IPS-NIHi7 (cell line): ENCODE measurements around the gene FAM171A1.

Source experiments
- DNase-seq: peaks from one replicate; pipeline ENCODE4 v3.0.0; 2012; ENCODE audit warnings: mixed read lengths; ENCODE audit errors: extremely low spot score

Gene FAM171A1

DNA sequence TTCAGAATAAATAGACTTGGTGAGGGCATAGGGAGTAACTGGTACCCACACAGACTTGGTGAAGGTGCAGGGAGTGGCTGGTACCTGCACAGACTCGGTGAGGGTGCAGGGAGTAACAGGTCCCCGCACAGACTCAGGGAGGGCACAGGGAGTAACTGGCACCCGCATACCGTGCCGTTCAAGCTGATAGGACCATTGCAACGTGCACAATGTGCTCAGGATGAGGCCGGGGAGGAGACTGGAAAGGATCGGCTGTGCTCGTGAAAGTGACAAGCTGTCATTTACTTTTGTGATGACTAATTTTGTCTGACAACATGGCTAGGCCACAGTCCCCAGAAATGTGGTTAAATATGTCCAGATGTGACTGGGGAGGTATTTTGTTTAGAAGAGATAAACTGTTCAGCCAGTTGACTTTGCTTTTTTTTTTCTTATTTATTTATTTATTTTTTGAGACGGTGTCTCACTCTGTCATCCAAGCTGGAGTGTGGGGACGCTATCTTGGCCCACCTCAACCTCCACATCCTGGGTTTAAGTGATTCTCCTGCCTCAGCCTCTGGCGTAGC, 126.4 kb downstream of the FAM171A1 start:
- DNase-seq, result no peak

DNA sequence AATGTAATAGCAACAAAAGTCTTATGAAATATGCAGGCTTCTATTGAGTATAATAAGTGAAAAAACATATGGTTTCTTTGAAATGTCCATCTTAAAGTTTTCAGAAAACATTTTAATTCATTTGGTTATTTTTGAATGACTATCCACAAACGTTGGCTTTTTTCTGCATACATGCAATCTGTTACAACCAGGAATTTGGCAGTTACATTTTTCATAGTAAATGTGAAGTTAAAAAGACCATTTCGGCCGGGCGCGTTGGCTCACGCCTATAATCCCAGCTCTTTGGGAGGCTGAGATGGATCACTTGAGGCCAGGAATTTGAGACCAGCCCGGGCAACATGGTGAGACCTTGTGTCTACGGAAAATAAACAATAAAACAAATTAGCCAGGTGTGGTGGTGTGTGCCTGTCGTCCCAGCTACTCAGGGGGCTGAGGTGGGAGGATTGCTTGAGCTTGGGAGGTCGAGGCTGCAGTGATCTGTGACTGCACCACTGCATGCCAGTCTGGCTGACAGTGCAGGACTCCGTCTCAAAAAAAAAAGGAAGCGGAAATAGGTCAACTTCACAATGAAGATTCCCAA, 128.7 kb downstream of the FAM171A1 start:
- DNase-seq, result no peak

DNA sequence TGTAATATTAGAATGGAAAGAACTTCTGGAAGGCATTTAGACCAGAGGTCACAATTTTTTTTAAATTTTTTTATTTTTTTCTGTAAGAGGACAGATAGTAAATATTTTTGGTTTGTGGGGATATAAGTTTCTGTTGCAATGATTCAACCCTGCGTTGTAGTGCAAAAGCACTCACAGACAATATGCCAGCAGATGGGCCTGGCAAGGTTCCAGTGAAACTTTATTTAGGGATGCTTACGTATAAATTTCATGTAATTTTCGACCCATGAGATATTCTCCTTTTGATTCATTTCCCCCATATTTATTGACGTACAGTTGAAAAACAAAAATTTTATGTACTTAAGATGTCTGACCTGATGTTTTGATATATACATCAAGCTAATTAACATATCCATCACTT, 129.8 kb downstream of the FAM171A1 start:
- no peak for DNase-seq

DNA sequence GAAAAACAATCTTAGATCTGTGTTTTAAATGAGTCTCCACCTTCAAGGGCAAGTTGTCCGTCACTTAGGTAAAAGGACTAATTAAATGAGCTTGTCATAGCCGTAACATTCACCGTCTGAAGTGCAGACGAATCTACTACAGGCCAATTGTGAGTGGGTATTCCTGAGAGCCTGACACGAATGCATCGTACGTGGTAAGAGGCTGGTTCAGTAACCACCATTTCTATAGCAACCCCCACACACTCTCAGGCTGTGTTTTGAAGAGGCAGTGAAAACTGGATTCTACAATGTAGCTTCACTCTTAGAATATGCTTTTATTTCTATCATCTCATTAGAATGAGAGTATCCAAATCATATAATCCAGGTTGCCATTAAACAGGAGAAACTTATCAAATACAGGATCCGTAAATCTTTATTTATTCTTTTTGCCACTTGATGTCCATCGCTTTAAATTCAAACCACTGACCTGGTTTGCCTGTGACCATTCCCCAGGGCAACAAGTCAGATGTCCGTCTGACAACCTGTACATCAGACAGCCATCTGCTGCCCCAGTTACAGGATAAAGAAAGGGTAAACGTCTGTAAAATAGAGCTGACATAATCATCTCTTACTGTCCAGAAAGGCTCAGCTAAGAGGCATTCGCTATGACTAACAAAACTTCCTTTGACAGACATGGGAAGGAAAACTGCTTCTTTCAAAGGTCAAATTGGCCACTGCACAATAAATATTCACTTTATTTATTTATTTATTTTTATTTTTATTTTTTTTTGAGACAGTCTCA, 132.3 kb downstream of the FAM171A1 start:
- DNase-seq, result no peak

DNA sequence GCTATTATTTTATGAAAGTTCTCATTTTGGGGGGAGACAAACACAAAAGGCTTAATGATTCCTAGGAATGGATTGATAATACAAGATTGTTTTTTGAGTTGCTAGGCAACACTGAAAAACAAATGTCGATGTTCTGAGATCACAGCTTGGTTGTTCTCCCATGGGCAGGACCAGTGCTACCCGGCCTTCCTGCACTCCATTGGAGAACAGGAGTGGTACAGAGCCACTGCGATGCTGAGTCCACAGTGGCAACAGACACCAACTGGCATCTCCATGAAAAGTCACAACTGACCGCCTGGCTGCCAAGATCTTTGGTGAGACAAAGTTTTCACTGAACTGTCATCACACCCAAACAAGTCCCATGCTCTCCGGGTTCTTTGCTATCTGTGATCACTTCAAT, 133.7 kb downstream of the FAM171A1 start:
- peak; percentile 18 for DNase-seq

DNA sequence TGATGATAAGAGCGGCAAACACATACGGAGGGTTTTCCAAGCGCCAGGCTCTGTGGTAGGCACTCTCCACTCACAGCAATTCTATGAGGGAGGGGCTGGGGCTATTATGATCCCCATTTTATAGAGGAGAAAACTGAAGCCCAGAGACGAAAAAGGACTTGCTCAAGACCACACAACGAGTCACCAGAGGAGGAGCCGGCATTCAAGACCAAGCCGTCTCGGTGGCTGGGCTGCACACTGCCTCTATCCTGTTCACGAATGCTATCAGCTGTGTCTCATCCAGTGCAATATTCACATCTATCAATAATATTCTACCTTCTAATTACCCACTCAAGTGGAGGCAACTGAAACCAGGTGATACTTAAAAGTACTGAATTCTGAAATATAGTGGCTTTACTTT, 134.7 kb downstream of the FAM171A1 start:
- DNase-seq, result no peak

DNA sequence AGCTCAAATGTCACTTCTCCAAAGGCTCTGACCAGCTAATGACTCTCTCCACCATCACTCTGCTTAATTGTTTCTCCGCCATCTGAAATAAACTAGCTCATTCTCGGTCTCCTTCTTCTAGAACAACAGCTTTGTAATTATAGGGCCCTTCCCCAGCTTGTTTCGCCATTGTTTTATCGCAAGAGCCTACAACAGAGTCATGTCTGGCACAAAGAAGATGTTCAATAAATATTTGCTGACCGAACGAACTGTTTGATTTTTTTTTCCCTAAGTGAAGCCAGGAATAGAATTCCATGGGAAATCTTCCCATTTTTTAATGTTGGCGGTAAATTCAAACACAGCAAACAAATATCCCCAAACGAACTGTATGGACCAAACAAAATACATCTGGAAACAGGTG, 138.8 kb downstream of the FAM171A1 start:
- DNase-seq, result no peak

DNA sequence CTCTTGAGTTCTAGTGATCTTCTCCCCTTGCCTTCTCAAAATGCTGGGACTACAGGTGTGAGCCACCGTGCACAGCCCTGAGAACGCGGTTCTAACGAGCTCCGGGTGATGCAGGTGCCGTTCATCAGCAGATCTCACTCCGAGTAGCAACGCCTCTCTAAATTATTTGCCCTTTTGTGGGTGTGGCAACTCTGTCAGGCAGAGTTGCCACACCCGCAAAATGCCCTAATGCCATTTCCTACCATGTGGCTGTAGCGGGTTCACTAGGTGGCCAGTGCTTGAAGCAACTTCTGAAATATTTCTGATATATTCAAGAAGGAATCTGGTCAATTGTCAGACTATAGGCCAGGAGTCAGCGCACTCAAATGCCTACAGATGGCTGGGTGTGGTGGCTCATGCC, 139.7 kb downstream of the FAM171A1 start:
- DNase-seq, result no peak

DNA sequence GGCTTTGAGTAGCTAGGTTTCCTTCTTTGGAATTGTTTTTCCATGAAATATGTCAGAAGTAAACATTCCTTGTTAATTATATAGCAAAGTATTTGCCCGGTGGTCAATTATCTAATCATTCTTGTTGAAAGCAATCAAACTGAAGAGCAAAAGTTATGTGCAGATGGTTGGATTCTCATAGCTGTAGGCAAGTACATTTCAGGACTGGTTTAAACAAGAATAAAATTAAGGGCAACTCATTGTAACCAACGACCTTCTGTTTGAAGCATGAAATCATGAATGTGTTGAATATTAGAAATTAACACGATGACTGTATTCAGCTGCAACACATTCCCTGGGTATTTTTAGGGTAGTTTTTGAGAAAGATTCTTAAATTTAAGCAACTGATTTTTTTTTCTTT, 140.8 kb downstream of the FAM171A1 start:
- no peak for DNase-seq

DNA sequence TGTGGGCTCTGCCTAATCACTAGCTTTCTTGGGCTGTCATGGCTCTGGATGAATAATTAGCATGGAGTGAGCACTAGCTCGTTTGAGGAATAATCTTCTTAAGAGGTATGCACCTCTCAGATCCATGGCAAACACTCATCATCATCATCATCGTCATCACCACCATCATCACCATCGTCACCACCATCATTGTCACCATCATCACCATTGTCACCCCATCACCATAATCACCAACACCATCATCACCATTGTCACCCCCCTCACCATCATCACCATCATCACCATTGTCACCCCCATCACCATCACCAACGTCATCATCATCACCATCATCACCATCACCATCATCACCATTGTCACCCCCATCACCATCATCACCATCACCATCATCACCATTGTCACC, 141.8 kb downstream of the FAM171A1 start:
- no peak for DNase-seq

DNA sequence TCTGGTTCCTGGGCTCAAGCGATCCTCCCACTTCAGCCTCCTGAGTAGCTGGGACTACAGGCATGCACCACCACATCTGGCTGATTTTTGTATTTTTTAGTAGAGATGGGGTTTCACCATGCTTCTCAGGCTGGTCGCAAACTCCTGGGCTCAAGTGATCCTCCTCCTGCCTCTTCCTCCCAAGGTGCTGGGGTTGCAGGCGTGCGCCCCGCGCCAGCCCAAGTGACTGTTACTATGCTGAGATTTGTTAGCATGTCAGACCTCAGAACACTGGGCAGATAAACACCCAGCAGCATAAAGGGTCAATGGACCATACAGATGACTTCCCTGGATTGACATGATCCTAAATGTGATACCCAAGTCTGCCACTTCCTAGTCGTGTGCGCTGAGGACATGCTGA, 142.7 kb downstream of the FAM171A1 start:
- DNase-seq, result no peak

DNA sequence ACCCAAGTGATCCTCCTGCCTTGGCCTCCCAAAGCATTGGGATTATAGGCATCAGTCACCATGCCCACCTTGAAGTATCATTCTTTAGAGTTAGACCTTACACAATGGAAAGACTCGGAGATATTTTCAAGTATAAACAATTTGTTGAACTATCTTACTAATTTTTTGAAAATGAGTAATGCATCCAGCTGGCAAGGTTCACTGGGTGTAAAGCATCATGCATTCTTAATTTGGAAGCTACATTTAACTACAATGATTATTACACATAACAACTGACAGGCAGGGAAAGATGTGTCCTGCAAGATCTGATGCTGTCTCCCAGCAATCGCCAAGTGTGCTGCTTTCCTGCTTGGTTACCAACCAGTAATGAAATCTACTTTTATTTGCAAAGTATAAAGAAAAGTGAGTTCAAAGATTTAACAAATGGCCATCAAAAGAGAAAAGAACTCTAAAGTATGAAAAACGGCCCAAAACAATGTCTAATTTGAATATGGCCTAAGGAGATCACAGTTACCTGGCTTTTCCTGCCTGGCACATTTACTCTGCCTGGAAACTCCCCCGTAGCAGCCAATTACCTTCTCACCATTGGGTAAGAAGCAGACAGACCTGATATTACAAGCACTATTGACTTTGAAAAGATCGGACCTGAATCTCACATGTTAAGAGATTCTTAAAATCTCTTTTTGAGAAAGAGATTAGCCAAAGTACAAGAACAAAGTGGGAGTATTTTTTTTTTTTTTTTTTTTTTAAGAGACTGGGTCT, 143.3 kb downstream of the FAM171A1 start:
- no peak for DNase-seq

DNA sequence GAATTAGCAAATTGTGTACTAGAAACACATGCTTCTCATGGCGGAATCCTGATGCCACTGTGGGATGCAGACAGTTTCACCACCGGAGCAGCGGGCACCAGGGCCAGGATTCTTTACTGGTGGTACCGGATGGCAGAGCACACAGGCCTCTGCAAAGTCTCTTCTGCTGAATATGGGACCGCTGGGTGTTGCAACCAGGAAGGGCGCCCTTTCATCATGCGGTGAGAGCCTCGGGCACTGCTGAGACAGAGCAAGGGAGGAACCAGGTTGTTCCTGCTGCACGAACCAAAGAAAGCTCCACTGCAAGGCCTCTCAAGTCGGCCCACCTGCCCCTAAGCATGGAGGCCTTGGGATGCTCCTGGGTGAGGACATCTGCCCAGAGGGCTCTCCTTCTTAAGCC, 145.6 kb downstream of the FAM171A1 start:
- no peak for DNase-seq

DNA sequence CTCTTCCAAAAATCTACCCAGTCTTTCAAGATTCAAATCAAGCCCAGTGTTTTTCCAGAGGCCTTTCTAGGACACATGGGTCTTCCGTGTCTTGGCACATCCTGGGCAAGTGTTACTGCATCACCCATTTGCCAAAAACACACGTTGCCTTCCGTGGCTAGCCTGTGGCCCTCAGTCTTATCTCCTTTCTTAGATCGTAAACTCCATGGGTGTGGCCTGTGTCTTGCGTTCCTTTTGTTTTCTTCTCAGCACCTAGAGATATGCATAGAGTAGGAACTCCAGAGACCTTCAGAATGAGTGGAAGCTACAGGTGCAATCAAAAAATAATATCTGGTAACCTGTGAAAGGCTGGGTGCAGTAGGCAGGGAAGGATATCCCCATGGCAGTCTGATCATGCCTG, 146.1 kb downstream of the FAM171A1 start:
- no peak for DNase-seq

DNA sequence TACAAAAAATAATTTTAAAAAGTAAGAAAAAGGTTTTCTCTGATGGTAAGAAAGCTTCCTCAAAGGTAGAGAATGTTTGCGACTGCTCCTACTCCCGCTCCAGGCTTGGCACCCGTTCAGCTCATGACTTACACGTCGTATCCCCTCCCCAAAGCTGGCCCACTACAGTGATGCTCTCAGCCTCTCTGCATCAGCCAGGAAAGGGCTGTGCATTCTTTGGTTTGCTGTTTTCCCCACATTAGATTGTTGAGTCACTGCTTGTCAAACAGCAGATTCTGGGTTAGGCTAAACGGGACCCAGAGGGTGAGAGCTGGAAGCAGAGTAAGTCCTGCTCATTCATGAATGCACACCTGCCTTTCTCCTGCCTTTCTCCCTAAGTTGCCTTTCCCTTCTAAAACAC, 147.9 kb downstream of the FAM171A1 start:
- no peak for DNase-seq

DNA sequence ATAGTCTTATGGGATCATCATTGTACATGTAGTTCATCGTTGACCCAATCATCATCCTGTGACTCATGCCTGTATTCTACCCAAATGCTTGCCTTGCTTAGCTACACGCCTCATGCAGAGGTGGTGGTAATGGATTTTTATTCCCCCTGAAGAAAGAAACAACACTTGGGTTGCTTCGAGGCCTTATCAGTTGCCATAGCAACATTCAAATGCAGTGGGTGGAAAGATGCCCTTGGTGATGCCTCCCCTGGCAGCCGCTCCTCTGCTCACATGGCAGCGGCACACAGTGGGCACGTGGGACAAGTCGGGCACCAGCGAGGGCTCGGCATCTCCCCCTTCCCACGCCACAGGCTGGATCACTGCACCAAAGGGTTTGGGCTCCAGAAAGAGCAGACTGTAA, 148.6 kb downstream of the FAM171A1 start:
- no peak for DNase-seq

DNA sequence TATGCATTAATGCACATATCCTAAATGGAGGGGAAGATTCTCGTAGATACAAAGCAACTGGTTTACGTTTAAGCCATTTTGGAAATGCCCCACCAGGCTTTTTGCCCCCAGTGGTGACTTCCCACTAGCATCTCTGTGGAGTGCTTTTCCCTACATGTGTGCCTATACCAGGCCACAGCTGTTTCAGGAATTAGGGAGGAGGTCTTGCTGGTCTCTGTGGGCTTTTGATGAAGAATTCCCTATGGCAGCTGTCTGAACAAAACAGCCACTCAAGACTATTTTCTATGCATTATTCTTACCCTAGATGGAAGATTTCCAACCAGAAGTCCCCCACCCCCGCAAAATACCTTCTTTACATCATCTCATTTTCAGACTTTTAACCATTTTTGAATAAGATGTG, 150.6 kb downstream of the FAM171A1 start:
- DNase-seq, result no peak

DNA sequence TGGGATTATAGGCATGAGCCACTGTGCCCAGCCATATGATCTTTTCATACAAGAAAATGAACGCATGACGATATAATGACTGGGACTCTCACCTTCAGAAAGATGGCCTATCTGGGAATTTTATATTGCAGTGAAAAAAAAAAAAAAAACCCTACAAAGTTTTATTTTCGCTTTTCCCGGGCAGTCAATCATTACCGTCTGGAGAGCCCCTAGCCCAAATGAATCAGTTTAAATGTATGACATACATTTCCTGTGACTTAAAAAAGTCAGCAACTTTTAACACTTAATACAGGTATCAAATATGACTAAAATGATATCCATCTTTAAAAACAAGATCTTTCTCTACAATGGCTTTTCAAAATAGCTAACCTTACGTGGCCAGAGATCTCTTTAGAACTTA, 154.4 kb downstream of the FAM171A1 start:
- no peak for DNase-seq

DNA sequence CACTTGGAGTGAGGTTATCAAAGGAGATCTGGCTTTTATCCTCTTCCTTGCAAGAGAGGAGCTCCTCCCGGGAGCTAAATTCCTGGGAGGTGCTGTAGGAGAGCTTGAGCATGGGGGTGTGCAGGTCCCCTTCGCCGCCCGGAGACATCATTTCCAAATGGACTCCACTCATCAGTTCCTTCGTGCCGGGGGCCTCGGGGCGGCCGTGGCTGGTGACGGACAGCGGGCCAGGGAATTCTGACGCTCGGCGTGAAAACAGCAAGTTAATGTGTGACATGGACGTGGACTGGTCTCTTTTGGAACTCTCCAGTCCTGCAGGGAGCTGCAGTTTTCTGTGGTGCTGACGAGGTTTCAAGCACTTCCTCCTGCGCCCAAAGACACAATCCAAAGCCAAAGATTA, 156.9 kb downstream of the FAM171A1 start:
- DNase-seq, result no peak

DNA sequence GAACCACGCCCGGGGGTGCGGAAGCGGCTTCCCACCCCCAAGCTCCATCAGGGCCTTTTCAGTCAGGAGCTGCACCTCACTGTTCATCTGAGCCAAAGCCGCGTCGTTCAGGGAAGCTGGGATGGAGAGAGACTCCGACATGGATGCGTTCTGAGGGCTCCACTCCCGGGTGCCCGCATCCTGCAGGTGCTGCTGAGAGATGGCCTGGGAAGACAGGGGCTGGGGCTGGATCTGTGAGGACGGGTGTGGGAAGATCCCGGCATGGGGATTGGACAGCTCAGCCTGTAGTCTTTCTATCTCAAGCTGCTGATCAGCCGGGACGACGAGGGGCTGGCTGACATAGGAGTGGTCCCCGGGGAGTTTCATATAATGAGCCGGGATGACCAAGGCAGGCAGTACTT, 157.6 kb downstream of the FAM171A1 start:
- DNase-seq, result no peak

DNA sequence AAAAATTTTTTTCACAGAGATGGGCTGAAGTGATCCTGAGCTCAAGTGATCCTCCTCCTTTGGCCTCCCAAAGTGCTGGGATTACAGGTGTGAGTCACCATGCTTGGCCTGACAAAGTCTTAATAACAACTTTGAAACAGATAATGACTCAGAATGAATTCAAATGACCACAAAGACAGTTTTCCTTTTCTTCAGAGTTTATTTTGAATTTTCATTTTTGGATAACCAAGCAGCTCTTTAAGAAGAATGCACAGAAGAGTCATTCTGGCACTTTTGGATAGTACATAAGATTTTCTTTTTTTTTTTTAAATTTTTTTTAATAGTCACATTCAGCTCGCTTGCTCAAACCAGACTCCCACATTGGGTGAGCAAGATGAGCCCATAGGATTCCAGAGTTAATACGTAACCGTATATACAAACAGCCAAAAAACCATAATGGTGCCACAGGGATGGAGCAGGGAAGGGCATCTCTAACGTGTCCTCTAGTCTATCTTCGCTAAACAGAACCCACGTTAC, 159.6 kb downstream of the FAM171A1 start:
- no peak for DNase-seq

DNA sequence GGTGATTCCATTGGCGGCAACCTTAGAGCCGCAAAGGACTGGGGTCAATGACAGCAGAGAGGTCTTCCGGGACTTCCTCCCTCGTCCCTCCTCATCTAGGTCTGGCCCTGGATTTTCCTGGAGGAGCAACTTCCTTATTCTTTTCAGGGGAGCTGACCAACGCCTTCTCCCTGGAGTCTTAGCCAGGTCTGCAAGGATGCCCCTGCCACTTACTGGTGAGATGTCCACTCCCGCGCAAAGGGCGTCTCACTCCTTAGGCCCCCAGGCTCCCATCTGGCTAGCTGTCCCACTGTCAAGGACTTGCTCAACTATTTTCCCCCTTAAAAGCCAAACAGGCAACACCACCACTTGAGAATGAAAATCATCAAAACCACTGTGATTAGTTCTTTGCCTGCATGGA, 160.6 kb downstream of the FAM171A1 start:
- DNase-seq, result no peak
